Measurements from ENCODE around the gene PSMB7.

DNA sequence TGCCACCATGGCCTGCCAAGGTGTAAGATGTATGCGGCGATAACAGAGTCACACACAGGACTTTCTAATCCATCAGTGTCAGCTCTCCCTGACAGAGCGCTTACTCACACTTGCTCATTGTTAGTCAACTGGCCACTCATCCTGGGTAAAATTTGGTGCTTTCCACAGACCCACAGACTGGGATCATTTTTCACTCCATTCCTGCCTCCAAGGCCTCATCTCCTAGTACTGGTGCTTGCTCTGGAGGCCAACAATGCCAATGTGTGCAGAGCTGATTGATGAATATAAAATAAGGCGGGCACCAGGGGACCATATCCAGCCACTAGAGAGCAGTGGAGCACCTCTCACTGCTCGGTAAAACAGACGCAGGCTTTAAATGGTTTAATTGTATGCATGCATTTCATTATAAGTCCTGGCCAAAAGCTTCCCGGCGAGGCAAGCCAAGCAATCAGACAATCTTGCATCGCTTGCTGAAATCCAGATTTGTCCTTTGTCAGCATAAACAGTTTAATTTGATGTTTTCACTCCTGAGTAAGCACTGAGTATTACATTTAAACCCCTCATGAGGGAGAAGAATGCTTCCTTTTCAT, 22.3 kb downstream of the PSMB7 start:
- no peak for TF ChIP-seq POLR2A (IDR thresholded peaks at IDR 0.05)
- TF ChIP-seq, protein P1, sequence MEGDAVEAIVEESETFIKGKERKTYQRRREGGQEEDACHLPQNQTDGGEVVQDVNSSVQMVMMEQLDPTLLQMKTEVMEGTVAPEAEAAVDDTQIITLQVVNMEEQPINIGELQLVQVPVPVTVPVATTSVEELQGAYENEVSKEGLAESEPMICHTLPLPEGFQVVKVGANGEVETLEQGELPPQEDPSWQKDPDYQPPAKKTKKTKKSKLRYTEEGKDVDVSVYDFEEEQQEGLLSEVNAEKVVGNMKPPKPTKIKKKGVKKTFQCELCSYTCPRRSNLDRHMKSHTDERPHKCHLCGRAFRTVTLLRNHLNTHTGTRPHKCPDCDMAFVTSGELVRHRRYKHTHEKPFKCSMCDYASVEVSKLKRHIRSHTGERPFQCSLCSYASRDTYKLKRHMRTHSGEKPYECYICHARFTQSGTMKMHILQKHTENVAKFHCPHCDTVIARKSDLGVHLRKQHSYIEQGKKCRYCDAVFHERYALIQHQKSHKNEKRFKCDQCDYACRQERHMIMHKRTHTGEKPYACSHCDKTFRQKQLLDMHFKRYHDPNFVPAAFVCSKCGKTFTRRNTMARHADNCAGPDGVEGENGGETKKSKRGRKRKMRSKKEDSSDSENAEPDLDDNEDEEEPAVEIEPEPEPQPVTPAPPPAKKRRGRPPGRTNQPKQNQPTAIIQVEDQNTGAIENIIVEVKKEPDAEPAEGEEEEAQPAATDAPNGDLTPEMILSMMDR (IDR thresholded peaks at IDR 0.05): no peak
